K562 (cell line): ENCODE results near the gene CREB5. TPM values are rescaled to one million over a fixed set of nuclear protein-coding genes. Genes with fewer than 3 reads are reported as not detected.

Experiments used
- ATF1 ChIP-seq, 2 experiments: fragments of 450-650 bp in 1 of 2; IDR thresholded peaks; 2 replicates each; pipeline ENCODE4 v1.6.1; 2016; ENCODE audit warnings: missing compliant biosample characterization in 1 of 2, missing genetic modification characterization in 1 of 2
- FOXA1 ChIP-seq: fragments of 450-650 bp; IDR thresholded peaks from 2 replicates; pipeline ENCODE4 v1.6.1; 2016; ENCODE audit warnings: mild to moderate bottlenecking, borderline replicate concordance
- FOXA3 ChIP-seq, 2 experiments: fragments of 450-650 bp in 1 of 2; sonication (generic) in 1 of 2; formaldehyde crosslinking; IDR thresholded peaks in 1 of 2; conservative IDR thresholded peaks in 1 of 2; 2 replicates each; pipeline versions ENCODE4 v1.4.0 to v1.8.0; 2020 to 2022; ENCODE audit warnings: mild to moderate bottlenecking in 2 of 2, missing genetic modification reagents in 1 of 2
- FOXJ3 ChIP-seq: sonication (generic); formaldehyde crosslinking; IDR thresholded peaks from 2 replicates; pipeline ENCODE4 v1.4.0; 2020; ENCODE audit warnings: mild to moderate bottlenecking, missing genetic modification reagents
- FOXO4 ChIP-seq: fragments of 450-650 bp; formaldehyde crosslinking; IDR thresholded peaks from 2 replicates; pipeline ENCODE4 v1.4.0; 2020; ENCODE audit warnings: mild to moderate bottlenecking, moderate library complexity
- HCFC1 ChIP-seq: IDR thresholded peaks from 2 replicates; pipeline ENCODE4 v1.6.1; 2012; ENCODE audit warnings: low read depth, low read length, improper control_type of control experiment
- KDM2B ChIP-seq: fragments of 250-450 bp; sonication (Bioruptor Pico); IDR thresholded peaks from 2 replicates; pipeline ENCODE4 v1.8.0; 2021; ENCODE audit warnings: mild to moderate bottlenecking, moderate library complexity
- RFX1 ChIP-seq: fragments of 450-650 bp; IDR thresholded peaks from 2 replicates; pipeline ENCODE4 v1.6.1; 2016; ENCODE audit warnings: mild to moderate bottlenecking, moderate library complexity
- SRSF3 ChIP-seq: fragments of 200-400 bp; formaldehyde crosslinking; IDR thresholded peaks from 2 replicates; pipeline ENCODE4 v1.6.1; 2016; ENCODE audit warnings: mild to moderate bottlenecking, low read length, moderate library complexity; ENCODE audit not compliant: insufficient read depth
- TAF9B ChIP-seq: fragments of 450-650 bp; IDR thresholded peaks from 2 replicates; pipeline ENCODE4 v1.6.1; 2018; ENCODE audit warnings: mild to moderate bottlenecking; ENCODE audit not compliant: partially characterized antibody
- YY1 ChIP-seq, 3 experiments: IDR thresholded peaks; 2 replicates each; pipeline ENCODE4 v1.6.1; 2011; ENCODE audit warnings: low read length in 2 of 3, mild to moderate bottlenecking in 2 of 3, moderate library complexity in 2 of 3, borderline replicate concordance in 1 of 3, control low read depth in 1 of 3, low read depth in 1 of 3; ENCODE audit not compliant: insufficient read depth in 3 of 3, insufficient replicate concordance in 2 of 3, control insufficient read depth in 1 of 3, insufficient read length in 1 of 3; ENCODE audit errors: extremely low read depth in 1 of 3
- ZNF449 ChIP-seq: fragments of 250-450 bp; sonication (Bioruptor Pico); IDR thresholded peaks from 2 replicates; pipeline ENCODE4 v1.8.0; 2022; ENCODE audit warnings: moderate library complexity, mild to moderate bottlenecking, inconsistent platforms
- ZNF584 ChIP-seq: fragments of 200-800 bp; sonication (Bioruptor generic); IDR thresholded peaks from 2 replicates; pipeline ENCODE4 v1.6.1; 2016; ENCODE audit warnings: low read depth, mild to moderate bottlenecking, missing genetic modification characterization, missing compliant biosample characterization
- ZNF655 ChIP-seq: fragments of 250-450 bp; sonication (Bioruptor Pico); IDR thresholded peaks from 2 replicates; pipeline ENCODE4 v1.5.0; 2021
- polyA plus RNA-seq, 8 experiments: library from polyadenylated mRNA; depleted of rRNA in 4 of 8; stranded (reverse) in 5 of 8; unstranded in 3 of 8; fragments of >200 nt; fragmentation: Nextera tagmentation in 2 of 8; fragmentation: Illumina TruSeq in 1 of 8; extraction: Ambion mirVana in 2 of 8; extraction: Trizol in 1 of 8; gene quantifications; 2 replicates each; pipeline versions ENCODE4 v1.2.1 to v1.2.3, GENCODE V29; 2011 to 2014; ENCODE audit warnings: inconsistent platforms in 1 of 8, missing spikeins in 1 of 8
- total RNA-seq, 7 experiments: library from RNA; depleted of rRNA in 6 of 7; stranded (reverse); fragments of >200 nt in 6 of 7; fragmentation: Illumina TruSeq in 2 of 7; extraction: Trizol in 2 of 7; gene quantifications; 2 replicates each; pipeline versions ENCODE4 v1.2.1 to v1.2.3, GENCODE V29; 2011 to 2021; ENCODE audit warnings: low replicate concordance in 1 of 7
- TF ChIP-seq, protein P1 (sequence below), 3 experiments: fragments of 200-800 bp in 1 of 3; fragments of 250-450 bp in 1 of 3; fragments of 450-650 bp in 1 of 3; sonication (Bioruptor Pico) in 1 of 3; sonication (Bioruptor generic) in 1 of 3; formaldehyde crosslinking in 1 of 3; IDR thresholded peaks; 2 replicates each; pipeline versions ENCODE4 v1.6.1 to v1.8.0; 2016 to 2022; ENCODE audit warnings: mild to moderate bottlenecking in 2 of 3, missing genetic modification characterization in 2 of 3, missing compliant biosample characterization in 1 of 3, moderate library complexity in 1 of 3
- TF ChIP-seq, protein P2 (sequence below): sonication (generic); formaldehyde crosslinking; IDR thresholded peaks from 2 replicates; pipeline ENCODE4 v1.8.1; 2023; ENCODE audit warnings: mild to moderate bottlenecking, missing genetic modification reagents

Gene CREB5
- total and polyA plus RNA-seq, 9 of the 15 experiments (the other 6 are each of a cell fraction or from before 2014, with no cell fraction given): 0.33 to 6.4 (median 1.8) TPM

- TF ChIP-seq, protein P1, sequence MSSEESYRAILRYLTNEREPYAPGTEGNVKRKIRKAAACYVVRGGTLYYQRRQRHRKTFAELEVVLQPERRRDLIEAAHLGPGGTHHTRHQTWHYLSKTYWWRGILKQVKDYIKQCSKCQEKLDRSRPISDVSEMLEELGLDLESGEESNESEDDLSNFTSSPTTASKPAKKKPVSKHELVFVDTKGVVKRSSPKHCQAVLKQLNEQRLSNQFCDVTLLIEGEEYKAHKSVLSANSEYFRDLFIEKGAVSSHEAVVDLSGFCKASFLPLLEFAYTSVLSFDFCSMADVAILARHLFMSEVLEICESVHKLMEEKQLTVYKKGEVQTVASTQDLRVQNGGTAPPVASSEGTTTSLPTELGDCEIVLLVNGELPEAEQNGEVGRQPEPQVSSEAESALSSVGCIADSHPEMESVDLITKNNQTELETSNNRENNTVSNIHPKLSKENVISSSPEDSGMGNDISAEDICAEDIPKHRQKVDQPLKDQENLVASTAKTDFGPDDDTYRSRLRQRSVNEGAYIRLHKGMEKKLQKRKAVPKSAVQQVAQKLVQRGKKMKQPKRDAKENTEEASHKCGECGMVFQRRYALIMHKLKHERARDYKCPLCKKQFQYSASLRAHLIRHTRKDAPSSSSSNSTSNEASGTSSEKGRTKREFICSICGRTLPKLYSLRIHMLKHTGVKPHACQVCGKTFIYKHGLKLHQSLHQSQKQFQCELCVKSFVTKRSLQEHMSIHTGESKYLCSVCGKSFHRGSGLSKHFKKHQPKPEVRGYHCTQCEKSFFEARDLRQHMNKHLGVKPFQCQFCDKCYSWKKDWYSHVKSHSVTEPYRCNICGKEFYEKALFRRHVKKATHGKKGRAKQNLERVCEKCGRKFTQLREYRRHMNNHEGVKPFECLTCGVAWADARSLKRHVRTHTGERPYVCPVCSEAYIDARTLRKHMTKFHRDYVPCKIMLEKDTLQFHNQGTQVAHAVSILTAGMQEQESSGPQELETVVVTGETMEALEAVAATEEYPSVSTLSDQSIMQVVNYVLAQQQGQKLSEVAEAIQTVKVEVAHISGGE (CRISPR knock-in tag; IDR thresholded peaks at IDR 0.05): no peak
- TF ChIP-seq FOXJ3 (CRISPR knock-in tag) (no peak), SRSF3 (no peak), ZNF449 (CRISPR knock-in tag) (no peak), TAF9B (no peak), YY1 (IDR thresholded peaks at IDR 0.05; ENCODE audit: borderline replicate concordance in 1 of 3, control insufficient read depth in 1 of 3, extremely low read depth in 1 of 3, insufficient read depth in 3 of 3, insufficient read length in 1 of 3, insufficient replicate concordance in 2 of 3, low read depth in 1 of 3, low read length in 2 of 3) (no peak), ZNF655 (CRISPR knock-in tag) (no peak), RFX1 (no peak), ATF1 (CRISPR knock-in tag; IDR thresholded peaks at IDR 0.05) (no peak), ATF1 (tag; IDR thresholded peaks at IDR 0.05) (0 out of 2 replicates have a peak, but pooled peaks have one; percentile 12), ZNF584 (CRISPR knock-in tag) (no peak), FOXO4 (no peak), FOXA1 (no peak), FOXA3 (CRISPR knock-in tag; conservative IDR thresholded peaks at IDR 0.05 in 1 of 2, IDR thresholded peaks at IDR 0.05 in 1 of 2) (peak in 1 of 2 experiments; percentile 44; a peak in 1 of 4 replicates), HCFC1 (no peak), KDM2B (no peak)
- TF ChIP-seq, protein P2, sequence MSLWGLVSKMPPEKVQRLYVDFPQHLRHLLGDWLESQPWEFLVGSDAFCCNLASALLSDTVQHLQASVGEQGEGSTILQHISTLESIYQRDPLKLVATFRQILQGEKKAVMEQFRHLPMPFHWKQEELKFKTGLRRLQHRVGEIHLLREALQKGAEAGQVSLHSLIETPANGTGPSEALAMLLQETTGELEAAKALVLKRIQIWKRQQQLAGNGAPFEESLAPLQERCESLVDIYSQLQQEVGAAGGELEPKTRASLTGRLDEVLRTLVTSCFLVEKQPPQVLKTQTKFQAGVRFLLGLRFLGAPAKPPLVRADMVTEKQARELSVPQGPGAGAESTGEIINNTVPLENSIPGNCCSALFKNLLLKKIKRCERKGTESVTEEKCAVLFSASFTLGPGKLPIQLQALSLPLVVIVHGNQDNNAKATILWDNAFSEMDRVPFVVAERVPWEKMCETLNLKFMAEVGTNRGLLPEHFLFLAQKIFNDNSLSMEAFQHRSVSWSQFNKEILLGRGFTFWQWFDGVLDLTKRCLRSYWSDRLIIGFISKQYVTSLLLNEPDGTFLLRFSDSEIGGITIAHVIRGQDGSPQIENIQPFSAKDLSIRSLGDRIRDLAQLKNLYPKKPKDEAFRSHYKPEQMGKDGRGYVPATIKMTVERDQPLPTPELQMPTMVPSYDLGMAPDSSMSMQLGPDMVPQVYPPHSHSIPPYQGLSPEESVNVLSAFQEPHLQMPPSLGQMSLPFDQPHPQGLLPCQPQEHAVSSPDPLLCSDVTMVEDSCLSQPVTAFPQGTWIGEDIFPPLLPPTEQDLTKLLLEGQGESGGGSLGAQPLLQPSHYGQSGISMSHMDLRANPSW (CRISPR knock-in tag): no peak
These were observed 237.5 kb downstream of the CREB5 start (continued) for GRCh38 chr7:28649811-28650210.
